ENCODE results near the gene HES3.

Gene HES3

DNA sequence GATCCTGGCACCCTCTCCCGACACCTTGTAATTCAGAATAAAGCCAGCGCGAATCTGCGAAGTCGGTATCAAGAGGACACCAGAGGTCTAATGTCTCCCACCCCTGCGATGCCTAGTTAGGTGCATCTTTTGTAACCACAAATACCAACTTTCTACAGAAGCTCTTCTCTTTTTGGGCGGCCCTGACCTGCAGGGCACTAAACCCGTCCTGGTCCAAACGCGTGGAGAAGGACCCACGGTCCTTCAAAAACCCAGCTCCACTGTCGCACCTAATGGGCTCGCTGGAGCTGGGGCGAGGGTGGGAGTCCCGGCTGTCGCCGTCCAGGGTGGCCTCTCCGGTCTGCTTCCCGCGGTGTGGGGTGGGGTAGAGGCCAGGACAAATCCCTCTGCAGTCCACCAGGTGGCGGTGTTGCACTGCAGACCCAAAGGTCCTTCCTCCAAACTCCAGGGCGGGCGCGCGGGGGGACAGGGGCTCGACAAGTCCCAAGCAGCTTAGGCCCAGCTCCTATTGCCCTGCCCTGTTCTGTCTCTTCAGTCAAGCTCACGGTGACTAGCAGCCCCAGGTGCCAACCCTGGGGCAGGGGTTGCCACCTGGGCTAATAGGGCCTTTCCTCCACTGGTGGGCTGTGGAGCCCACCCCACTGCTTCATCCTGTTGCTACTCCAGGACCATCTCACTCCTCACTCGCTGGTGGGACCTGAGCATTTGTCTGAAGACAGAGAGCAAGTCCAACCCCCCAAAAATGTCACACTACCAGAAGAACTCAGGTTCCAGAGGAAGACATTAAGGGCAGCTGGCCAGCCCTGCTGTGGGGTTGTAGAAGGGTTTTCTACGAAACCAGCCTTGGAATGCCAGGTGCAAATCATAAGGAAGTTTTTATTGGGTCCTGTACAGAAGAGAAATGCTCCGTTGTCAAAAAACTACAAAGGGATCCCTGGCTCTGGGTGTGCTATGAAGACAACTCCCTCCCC, 2.8 kb downstream of the HES3 start:
- no peak overlapping the region for H3K4me3 ChIP-seq (replicated peaks; ENCODE audit: low read depth, low read length)
- TF ChIP-seq, protein P1, sequence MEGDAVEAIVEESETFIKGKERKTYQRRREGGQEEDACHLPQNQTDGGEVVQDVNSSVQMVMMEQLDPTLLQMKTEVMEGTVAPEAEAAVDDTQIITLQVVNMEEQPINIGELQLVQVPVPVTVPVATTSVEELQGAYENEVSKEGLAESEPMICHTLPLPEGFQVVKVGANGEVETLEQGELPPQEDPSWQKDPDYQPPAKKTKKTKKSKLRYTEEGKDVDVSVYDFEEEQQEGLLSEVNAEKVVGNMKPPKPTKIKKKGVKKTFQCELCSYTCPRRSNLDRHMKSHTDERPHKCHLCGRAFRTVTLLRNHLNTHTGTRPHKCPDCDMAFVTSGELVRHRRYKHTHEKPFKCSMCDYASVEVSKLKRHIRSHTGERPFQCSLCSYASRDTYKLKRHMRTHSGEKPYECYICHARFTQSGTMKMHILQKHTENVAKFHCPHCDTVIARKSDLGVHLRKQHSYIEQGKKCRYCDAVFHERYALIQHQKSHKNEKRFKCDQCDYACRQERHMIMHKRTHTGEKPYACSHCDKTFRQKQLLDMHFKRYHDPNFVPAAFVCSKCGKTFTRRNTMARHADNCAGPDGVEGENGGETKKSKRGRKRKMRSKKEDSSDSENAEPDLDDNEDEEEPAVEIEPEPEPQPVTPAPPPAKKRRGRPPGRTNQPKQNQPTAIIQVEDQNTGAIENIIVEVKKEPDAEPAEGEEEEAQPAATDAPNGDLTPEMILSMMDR (IDR thresholded peaks at IDR 0.05; ENCODE audit: insufficient read depth, low read length, poor library complexity, severe bottlenecking): peak; percentile 89
- peak; percentile 61 for DNase-seq (ENCODE audit: extremely low read depth, insufficient read length)
- H3K27me3 ChIP-seq (replicated peaks; ENCODE audit: control insufficient read depth, insufficient read depth, low read length): peaks cover 5% of the 10 kb centered on the region; the same call in 1 of the 2 replicates
- H3K36me3 ChIP-seq (ENCODE audit: control insufficient read depth, insufficient read depth, low read length): no peaks in the 10 kb centered on the region

DNA sequence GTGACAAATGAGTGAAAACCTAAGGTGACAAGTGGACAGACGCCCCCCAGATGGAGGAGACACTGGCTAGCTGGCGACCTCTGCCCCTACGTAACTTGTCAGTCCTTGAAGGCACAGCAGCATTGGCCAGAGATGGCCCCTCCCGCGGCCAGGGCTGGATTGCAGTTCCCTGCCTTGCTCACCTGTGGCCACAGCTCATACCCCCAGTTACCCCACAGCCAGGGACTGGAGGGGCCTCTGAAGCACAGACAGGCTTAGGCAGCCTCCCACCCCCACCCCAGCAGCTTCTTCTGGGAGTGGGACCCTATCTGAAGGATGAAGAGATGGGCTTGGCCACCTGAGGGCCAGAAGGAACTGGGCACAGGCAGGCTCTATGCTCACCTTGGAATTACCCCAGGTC, 3.7 kb downstream of the HES3 start:
- no peak for DNase-seq (ENCODE audit: extremely low read depth, insufficient read length)
- Histone ChIP-seq H3K27me3 (replicated peaks; ENCODE audit: control insufficient read depth, insufficient read depth, low read length) (peaks cover 5% of the 10 kb centered on the region; the same call in 1 of the 2 replicates), H3K4me3 (replicated peaks; ENCODE audit: low read depth, low read length) (no peak overlapping the region), H3K36me3 (ENCODE audit: control insufficient read depth, insufficient read depth, low read length) (no peaks in the 10 kb centered on the region)
- TF ChIP-seq, protein P1 (IDR thresholded peaks at IDR 0.05; ENCODE audit: insufficient read depth, low read length, poor library complexity, severe bottlenecking): no peak

DNA sequence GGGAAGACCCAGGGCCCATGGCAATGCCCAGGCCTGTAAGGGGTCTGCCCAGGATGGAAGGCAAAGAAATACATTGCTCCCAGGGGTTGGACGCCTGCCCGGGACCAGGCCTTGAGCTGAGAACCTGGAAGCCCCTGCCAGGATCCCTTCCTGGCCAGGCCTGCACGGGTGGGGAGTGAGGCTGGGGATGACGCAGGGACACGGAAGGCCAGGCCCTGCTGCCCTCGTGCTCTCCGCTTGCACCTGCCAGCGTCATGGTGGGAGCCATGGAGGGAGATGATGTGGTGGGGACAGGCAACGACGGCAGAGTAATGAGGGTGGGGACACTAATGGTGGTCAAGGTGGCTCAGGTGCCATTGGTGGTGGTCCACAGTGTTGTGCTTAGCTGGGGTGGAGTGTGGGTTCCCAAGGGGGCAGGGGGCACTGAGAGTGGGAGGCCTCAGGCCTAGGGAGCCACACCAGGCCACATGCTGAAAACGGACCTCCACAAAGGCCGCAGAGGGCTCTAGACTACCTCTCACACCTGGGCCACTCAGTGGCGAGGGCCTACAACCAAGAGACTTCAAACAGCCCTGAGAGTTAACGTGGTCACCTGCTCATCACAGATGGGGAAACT, 4.3 kb downstream of the HES3 start:
- Histone ChIP-seq H3K4me3 (replicated peaks; ENCODE audit: low read depth, low read length) (no peak overlapping the region), H3K27me3 (replicated peaks; ENCODE audit: control insufficient read depth, insufficient read depth, low read length) (peaks cover 4% of the 10 kb centered on the region; the same call in 1 of the 2 replicates)
- TF ChIP-seq, protein P1 (IDR thresholded peaks at IDR 0.05; ENCODE audit: insufficient read depth, low read length, poor library complexity, severe bottlenecking): no peak

DNA sequence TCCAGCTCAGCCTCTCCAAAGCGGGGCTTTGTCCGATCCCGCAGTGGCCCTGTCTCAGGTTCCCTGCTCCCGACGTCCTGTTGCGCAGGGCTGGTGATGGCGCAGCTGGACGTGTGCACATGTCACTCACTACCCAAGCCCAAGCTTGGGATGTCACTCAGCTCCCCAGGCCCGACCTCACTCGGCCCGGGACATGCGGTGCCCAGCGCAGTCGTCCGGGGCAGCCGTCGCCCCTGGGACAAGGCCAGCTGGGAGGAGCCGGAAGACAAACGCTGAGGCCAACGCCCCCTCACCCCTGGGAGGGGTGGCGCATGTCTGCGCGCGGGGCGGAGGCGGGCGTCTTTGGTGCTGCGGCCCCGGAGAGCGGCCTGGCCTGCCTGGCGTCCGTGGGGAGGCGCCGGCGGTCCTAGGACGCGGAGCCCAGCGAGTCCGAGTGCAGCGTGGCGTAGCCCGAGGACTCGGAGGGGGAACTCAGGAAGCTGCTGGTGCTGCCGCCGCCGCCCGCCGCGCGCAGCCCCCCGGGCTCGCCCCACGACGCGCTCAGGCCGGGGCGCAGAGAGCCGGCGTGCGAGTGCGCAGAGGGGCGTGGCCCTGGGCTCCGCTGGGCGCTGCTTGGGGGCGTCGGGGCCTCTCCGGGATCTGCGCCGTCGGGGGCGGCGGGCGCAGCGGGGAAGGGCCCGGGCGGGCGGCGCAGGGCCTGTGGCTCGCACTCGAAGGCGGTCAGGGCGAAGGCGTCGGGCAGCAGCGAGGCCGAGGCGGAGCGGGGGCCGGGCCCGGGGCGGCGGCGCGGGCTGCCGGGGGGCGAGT, 5.2 kb downstream of the HES3 start:
- TF ChIP-seq, protein P1 (IDR thresholded peaks at IDR 0.05; ENCODE audit: insufficient read depth, low read length, poor library complexity, severe bottlenecking): no peak
- Histone ChIP-seq H3K4me3 (replicated peaks; ENCODE audit: low read depth, low read length) (no peak overlapping the region), H3K27me3 (replicated peaks; ENCODE audit: control insufficient read depth, insufficient read depth, low read length) (peaks cover 2% of the 10 kb centered on the region; the same call in 1 of the 2 replicates), H3K36me3 (ENCODE audit: control insufficient read depth, insufficient read depth, low read length) (no peaks in the 10 kb centered on the region)
- DNase-seq (ENCODE audit: extremely low read depth, insufficient read length): no peak

More for the DNA sequence above, 4.3 kb downstream of the HES3 start:
- no peak for DNase-seq (ENCODE audit: extremely low read depth, insufficient read length)
- no peaks in the 10 kb centered on the region for H3K36me3 ChIP-seq (ENCODE audit: control insufficient read depth, insufficient read depth, low read length)

All from GM06990 (cell line).